ENCODE data around the gene CCDC194. TPM values are rescaled to one million over a fixed set of nuclear protein-coding genes. Genes with fewer than 3 reads are reported as not detected.
A peak's percentile ranks its signal among the peaks of the same experiment; 100 is the strongest.

Gene CCDC194
- total RNA-seq, 1 experiment from 2014 or later, result 0.37 TPM

DNA sequence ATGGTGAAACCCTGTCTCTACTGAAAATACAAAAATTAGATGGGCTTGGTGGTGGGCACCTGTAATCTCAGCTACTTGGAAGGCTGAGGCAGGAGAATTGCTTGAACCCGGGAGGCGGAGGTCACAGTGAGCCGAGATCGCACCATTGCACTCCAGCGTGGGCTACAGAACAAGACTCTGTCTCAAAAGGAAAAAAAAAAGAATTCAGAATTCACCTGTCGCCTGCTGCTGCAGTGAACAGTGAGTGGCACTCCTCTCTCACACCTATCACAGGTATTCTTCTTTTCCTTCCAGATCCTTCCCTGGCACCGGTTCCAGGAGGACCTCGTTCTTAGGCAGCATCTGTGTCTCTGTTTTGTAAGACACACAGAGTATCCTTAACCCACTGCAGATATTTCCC lies 20.1 kb upstream of the CCDC194 start:
- intact Hi-C loops (cut with micrococcal nuclease), result no loop called here

GRCh38 chr19:17411801-17412200 lies 17.8 kb upstream of the CCDC194 start:
- DNase-seq (ENCODE audit: unreplicated experiment), result no peak
- TF ChIP-seq, protein P1, sequence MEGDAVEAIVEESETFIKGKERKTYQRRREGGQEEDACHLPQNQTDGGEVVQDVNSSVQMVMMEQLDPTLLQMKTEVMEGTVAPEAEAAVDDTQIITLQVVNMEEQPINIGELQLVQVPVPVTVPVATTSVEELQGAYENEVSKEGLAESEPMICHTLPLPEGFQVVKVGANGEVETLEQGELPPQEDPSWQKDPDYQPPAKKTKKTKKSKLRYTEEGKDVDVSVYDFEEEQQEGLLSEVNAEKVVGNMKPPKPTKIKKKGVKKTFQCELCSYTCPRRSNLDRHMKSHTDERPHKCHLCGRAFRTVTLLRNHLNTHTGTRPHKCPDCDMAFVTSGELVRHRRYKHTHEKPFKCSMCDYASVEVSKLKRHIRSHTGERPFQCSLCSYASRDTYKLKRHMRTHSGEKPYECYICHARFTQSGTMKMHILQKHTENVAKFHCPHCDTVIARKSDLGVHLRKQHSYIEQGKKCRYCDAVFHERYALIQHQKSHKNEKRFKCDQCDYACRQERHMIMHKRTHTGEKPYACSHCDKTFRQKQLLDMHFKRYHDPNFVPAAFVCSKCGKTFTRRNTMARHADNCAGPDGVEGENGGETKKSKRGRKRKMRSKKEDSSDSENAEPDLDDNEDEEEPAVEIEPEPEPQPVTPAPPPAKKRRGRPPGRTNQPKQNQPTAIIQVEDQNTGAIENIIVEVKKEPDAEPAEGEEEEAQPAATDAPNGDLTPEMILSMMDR (IDR thresholded peaks at IDR 0.05; ENCODE audit: unreplicated experiment), result no peak
- no peak overlapping the region for H3K27ac Mint-ChIP-seq (ENCODE audit: low read depth, unreplicated experiment)
- no peak overlapping the region for H3K4me3 Mint-ChIP-seq (ENCODE audit: unreplicated experiment)
- no TSS peak for BruUV-seq (replicated peaks)
- ChIA-PET POLR2A (no interaction called here), CTCF (interaction anchor here (0.8 to 1.4 kb wide), 2 partner anchors 21 to 66 kb away, joined by 4 to 6 read pairs; no protein-coding TSS in a partner anchor)
- H3K27me3 Mint-ChIP-seq (ENCODE audit: insufficient read depth, unreplicated experiment), result no peaks in the 10 kb centered on the region
- H3K36me3 Mint-ChIP-seq (ENCODE audit: insufficient read depth, unreplicated experiment), result peaks cover 33% of the 10 kb centered on the region
- intact Hi-C loops (cut with micrococcal nuclease), result no loop called here
- peaks cover 8% of the 10 kb centered on the region for H3K4me1 Mint-ChIP-seq (ENCODE audit: insufficient read depth, unreplicated experiment)
- H3K9me3 Mint-ChIP-seq (ENCODE audit: unreplicated experiment), result no peaks in the 10 kb centered on the region

More for the DNA sequence above, 20.1 kb upstream of the CCDC194 start:
- Mint-ChIP-seq H3K4me3 (ENCODE audit: unreplicated experiment) (no peak overlapping the region), H3K36me3 (ENCODE audit: insufficient read depth, unreplicated experiment) (peaks cover 33% of the 10 kb centered on the region), H3K4me1 (ENCODE audit: insufficient read depth, unreplicated experiment) (peaks cover 5% of the 10 kb centered on the region), H3K9me3 (ENCODE audit: unreplicated experiment) (no peaks in the 10 kb centered on the region), H3K27ac (ENCODE audit: low read depth, unreplicated experiment) (no peak overlapping the region), H3K27me3 (ENCODE audit: insufficient read depth, unreplicated experiment) (no peaks in the 10 kb centered on the region)
- TF ChIP-seq, protein P1 (IDR thresholded peaks at IDR 0.05; ENCODE audit: unreplicated experiment), result no peak
- ChIA-PET POLR2A (no interaction called here), CTCF (no interaction called here)
- no peak for DNase-seq (ENCODE audit: unreplicated experiment)
- BruUV-seq (replicated peaks), result no TSS peak

GRCh38 chr19:17409990-17410389 lies 16.0 kb upstream of the CCDC194 start:
- H3K27ac Mint-ChIP-seq (ENCODE audit: low read depth, unreplicated experiment), result no peak overlapping the region
- ChIA-PET CTCF (interaction anchor here (0.5 to 0.9 kb wide), 2 partner anchors 16 to 128 kb away, joined by 3 read pairs; partner anchors contain the start of gene CCDC194), POLR2A (interaction anchor here (1.1 kb wide), 1 partner anchor 10 kb away, joined by 3 read pairs; the partner anchor contains the start of gene MVB12A)
- H3K36me3 Mint-ChIP-seq (ENCODE audit: insufficient read depth, unreplicated experiment), result peaks cover 22% of the 10 kb centered on the region
- TF ChIP-seq, protein P1 (IDR thresholded peaks at IDR 0.05; ENCODE audit: unreplicated experiment), result no peak
- DNase-seq (ENCODE audit: unreplicated experiment), result no peak
- peaks cover 9% of the 10 kb centered on the region for H3K4me1 Mint-ChIP-seq (ENCODE audit: insufficient read depth, unreplicated experiment)
- H3K27me3 Mint-ChIP-seq (ENCODE audit: insufficient read depth, unreplicated experiment), result no peaks in the 10 kb centered on the region
- no peak overlapping the region for H3K4me3 Mint-ChIP-seq (ENCODE audit: unreplicated experiment)
- no TSS peak for BruUV-seq (replicated peaks)
- no peaks in the 10 kb centered on the region for H3K9me3 Mint-ChIP-seq (ENCODE audit: unreplicated experiment)
- intact Hi-C loops (cut with micrococcal nuclease), result no loop called here

DNA sequence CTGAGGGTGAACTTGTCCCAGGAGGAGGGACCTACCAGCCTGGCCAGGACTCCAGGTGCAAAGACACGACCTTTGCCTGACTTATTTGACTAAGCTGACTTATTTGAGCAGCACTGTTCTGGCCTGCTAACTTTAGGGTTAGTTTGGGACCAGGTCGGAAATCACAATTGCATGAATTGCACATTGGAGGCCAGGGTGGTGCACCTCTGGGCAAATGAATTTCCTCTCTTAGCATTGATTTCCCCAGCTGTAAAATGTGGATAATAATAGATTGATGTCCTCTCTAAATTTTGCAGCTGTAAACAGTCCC lies 12.8 kb upstream of the CCDC194 start:
- no peak for DNase-seq (ENCODE audit: unreplicated experiment)
- BruUV-seq (replicated peaks), result no TSS peak
- H3K9me3 Mint-ChIP-seq (ENCODE audit: unreplicated experiment), result no peaks in the 10 kb centered on the region
- ChIA-PET CTCF (interaction anchor here (0.7 kb wide), 2 partner anchors 123 to 1709 kb away, joined by 3 read pairs; no protein-coding TSS in a partner anchor), POLR2A (no interaction called here)
- intact Hi-C loops (cut with micrococcal nuclease), result no loop called here
- H3K27me3 Mint-ChIP-seq (ENCODE audit: insufficient read depth, unreplicated experiment), result no peaks in the 10 kb centered on the region
- peaks cover 7% of the 10 kb centered on the region for H3K36me3 Mint-ChIP-seq (ENCODE audit: insufficient read depth, unreplicated experiment)
- H3K4me3 Mint-ChIP-seq (ENCODE audit: unreplicated experiment), result peak overlapping the region; percentile 69
- no peak overlapping the region for H3K27ac Mint-ChIP-seq (ENCODE audit: low read depth, unreplicated experiment)
- H3K4me1 Mint-ChIP-seq (ENCODE audit: insufficient read depth, unreplicated experiment), result peaks cover 16% of the 10 kb centered on the region
- TF ChIP-seq, protein P1 (IDR thresholded peaks at IDR 0.05; ENCODE audit: unreplicated experiment), result no peak
